HG03432 (cell line): ENCODE data around the gene KLF6.

Source experiments
- ATAC-seq: cut with Tn5 transposase; IDR thresholded peaks from one replicate; pipeline ENCODE4 v1.9.1; 2021; ENCODE audit warnings: mild to moderate bottlenecking, moderate library complexity; ENCODE audit not compliant: unreplicated experiment

KLF6 gene

DNA sequence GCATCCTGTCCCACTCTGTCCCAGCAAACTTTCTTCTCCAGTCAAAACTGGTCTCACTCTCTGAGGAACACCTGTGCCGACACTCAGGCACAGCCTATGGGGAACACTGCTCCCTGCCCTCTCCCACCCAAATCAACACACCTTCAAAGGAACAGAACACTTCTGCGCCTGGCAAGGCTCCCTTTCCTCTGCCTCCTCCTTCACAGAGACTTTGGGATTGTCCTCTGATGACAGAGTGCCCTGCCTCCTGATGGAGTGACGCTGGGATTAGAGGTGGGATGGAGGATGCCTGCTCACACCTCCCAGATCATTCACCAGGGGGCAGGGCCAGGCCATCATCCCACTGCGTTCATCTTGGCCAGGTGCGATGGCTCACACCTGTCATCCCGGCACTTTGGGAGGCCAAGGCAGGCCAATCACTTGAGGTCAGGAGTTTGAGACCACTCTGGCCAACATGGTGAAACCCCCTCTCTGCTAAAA, 26.5 kb downstream of the KLF6 start:
- no peak for ATAC-seq

DNA sequence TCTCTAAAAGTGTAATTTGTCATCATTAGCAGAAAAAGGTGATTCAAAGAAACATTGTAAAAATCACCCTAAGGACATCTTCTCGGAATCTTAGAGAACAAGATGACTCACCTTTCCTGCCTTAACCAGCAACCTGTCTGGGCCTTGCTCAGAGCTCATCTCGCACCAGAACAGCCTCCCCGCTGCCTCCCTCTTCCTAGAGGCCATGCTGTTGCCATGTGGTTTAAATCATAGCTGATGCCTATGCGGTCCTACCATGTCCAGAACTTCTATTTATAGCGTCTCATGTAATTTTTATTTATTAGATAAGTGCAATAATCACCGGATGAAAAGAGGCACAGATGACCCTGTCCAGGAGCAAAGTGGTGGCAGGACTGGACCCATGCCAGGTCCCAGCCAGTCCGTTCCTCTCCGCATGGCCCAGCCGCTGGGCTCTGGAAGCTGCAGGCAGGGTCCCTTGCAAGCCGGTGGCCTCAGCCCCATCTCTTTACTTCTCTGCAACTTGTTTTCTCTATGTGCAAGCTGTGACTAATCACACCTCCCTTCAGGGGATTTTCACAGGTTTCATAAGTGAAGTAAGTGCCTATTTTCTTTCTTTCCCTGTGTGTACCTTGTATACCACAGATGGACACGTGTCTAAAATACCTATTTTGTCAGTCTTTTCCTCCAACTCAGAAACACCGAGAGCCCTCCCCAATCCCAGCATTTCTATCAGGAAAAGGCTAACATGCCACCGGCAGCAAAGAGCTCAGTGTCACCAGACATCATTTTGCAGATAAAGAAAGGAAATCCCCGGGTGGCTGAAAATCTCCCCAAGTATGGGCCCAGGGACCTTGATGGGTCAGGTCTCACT, 27.1 kb downstream of the KLF6 start:
- peak; percentile 81 for ATAC-seq

DNA sequence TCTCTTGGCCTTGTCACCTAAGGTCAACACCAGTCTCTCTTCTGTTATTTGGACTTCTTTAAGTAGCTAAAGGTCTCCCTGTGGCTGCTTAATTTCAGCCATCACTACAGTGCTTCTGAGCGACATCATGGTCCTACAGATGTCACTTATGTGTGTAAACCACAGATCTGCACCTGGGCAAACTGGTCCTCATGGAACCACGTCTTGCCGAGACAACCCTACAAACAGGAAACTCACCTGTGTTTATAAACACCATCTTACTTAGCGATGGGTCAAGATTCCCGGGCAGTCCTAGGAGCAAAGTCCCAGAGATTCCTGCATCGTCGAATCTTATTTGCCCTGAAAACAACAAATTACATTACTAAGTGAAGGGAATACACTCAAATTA, 27.8 kb downstream of the KLF6 start:
- ATAC-seq, result no peak

DNA sequence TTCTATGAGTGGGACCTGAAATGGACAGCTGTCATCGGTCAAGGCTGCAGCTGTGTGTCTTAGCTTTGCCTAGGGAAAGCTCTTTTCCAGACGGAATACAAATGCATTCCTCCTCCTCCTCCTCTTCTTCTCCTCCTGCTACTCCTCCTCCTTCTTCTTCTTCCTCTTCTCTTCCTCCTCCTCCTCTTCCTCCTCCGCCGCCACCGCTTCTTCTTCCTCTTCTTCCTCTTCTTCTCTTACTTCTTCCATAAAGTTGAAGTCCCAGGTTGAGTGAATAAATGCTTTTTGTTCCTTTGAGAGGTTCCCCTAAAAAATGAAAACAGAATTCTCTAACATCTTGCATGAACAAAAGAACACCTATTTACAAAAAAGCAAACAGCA, 28.7 kb downstream of the KLF6 start:
- ATAC-seq, result no peak

DNA sequence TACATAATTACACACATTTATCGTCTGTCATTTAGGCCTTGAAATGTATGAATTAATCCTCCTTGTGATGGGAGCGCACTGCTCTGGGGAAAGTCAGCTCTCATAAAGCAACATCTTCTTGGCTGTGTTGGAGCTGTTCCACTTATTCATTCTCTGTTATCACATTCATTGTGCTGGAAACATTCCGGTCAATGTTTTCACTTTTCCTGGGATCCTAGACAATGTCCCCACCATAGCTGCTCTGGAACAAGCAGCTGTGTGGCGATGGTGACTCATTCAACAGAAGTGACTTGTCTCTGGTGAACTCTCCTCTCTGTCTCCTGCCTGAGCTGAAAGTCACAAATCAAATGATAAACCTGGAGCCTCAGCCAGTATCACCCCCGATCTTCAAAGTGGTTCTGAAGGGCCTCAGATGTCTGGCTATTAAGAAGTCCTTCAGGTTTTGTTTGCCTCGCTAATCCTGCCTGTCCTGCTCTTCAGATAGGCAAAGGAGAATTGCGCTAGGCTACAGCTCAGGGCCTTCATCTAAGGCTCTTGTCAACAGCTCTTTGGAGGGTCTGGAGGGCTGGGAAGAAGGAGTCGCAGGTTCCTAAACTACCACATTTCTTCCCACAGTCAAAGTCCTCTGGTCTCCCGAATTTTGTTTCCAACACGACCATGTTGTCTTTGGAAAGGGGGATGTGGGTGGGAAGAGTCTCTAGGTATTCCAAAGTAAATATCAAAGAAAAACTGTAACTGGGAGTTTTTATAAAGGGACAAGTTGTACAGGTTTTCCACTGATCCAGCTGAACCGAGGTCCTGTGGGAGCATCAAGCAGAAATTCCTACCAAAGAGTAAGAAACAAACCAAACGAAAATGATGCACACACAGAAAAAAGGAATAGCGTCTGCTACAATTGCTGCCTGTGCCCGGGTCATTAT, 29.3 kb downstream of the KLF6 start:
- no peak for ATAC-seq

DNA sequence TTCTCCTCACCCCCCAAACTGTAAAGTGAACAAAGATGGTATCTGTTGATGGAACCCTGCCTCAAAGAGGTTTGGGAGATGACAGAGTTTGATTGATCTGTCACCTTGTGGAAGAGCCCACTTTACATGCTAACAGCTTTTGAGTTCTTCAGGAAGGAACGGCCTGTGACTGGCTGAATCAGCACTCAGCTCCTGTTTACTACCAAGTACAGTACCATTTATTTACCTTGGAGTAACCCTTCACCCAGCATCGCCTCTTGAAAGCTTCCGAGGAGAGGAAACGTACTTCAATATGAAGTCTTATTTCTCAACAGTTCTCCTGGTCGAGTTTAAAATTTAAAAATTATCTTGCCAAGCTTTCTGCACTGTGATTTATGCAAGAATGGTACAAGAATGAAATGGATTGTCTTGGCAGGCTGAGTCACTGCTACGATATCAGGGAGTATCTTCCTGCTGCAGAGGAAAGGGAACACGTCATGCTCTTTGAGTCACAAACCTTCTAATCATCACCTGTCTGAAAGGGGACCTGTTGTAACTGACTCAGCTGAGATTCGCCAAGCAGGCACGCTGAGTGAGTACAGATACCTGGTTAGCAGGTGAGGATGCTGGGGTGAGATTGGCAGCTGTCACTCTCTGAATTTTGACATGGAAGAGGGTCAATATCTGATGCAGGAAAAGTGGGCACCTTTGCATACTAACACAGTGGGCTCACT, 30.1 kb downstream of the KLF6 start:
- ATAC-seq, result no peak

DNA sequence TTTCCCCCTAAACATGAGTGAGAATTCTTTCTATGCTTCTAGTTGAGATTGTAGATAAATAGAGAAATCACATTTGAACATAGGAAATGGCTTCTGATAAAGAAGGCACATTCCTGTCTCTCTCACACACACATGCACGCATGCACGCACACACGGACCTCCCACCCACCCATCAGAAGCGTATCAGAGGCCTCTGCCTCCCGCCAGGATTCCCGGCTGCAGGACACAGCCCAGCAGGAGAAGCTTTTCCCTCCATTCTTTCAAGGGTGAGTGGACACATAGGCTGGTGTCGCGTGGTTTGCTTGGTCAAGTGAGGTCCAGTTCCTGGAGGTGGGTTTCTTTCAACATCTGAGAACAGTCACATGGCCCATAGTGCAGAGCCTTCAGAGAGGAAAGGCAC, 34.2 kb downstream of the KLF6 start:
- ATAC-seq, result no peak

DNA sequence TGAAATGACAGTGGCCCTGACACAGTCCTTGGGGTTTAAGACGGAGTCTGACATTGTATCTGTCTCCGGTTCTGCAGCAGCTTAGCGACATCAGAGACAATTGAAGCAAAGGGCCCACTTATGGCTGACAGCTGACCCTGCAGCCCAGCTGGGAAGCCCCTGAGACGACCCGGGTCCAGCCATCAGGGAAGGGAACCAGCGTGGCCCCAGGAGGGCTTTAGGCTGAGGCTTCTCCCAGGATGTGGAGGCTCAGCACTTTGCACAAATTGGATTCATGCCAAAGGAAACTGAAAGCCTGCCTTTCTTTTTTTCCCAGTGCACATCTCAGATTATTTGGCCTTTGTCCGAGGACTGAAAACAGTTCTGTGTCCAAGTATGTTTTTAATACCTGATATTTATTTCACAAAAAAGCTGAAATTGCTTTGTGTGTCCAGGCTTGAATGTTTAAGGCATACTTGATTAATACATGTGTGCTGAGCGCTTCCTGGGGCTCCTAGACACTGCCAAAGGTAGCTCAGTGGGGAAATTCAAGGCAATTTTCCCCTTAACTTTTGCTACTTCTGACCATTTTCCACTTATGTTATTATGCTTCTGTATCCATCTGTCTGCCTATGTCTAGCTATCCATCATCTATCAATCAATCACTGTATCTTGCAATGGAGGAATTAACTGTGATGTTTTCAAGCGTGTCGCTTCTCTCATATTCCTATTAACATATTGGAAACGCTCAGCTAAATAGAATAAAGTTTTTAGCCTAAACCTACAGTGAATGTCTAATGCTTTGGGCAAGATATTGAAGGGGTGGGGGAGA, 34.8 kb downstream of the KLF6 start:
- peak; percentile 52 for ATAC-seq

DNA sequence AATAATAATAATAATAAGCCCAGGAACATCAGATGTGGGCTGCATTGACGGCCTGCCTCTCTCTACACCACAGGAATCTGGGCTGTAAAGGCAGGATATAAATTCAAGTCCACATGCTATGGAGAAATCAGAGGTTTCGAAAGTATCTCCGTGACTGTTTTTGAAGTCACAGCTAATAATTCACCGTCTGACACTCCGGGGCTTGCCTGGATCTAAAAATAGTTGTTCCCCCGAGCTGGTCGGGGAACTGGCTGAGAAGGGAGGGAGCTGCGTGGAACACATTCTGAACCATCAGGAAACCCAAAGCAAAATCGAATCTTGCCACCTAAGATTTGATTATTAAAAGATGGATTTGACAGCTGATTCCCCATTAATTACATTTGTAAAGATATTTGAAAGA, 35.4 kb downstream of the KLF6 start:
- peak; percentile 61 for ATAC-seq

DNA sequence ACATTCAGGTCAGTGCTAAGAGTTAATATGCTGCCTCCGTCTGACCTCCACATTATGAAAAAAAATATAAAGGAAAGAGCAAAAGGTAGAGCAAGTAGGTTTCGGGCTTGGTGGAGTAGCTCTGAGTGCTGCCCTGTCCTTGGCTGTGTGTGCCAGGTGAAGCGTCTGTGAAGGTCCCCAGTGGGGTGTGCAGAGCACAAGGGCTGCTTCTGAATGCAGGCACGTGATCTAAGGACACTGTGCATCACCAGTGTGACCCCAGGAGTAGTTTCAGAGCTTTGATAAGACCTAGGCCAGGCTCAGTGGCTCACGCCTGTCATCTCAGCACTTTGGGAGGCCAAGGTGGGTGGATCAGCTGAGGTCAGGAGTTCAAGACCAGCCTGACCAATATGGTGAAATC, 36.0 kb downstream of the KLF6 start:
- ATAC-seq, result no peak

DNA sequence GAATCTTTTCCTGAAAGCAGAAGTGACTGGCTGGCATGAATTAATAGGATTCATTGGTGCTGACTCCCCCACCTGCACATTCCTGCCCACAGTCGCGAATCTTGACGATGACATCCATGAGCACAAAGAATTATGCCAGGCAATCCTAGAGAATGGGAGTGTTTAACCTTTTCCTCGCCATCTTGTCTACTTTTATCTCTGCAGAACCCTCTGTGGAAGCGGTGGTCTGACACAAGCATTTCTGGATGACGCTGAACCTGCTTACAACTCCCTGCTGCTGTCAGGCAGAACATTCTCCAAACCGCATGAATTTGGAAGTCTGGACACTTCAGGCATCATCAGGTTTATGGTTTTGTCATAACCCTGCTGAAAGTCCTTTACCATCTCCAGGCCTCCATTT, 36.5 kb downstream of the KLF6 start:
- ATAC-seq, result no peak

DNA sequence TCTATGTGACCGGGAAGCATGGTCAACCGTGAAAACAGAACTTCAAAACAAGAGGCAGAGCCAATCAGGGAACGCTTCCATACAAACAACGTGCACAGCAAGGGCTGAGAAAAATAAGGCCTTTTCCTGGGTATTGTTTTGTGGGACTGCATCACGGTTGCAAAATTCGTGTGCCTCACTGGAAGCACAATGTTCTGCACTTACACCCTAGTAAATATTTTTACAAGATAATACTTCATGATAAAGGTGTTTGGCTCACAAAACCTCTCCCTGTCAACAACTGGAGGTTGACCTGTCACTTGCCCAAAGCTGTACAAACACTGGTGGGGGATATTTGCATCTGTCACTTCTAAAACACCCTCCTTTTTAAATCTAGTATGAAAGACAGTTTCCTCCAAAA, 37.0 kb downstream of the KLF6 start:
- ATAC-seq, result no peak

DNA sequence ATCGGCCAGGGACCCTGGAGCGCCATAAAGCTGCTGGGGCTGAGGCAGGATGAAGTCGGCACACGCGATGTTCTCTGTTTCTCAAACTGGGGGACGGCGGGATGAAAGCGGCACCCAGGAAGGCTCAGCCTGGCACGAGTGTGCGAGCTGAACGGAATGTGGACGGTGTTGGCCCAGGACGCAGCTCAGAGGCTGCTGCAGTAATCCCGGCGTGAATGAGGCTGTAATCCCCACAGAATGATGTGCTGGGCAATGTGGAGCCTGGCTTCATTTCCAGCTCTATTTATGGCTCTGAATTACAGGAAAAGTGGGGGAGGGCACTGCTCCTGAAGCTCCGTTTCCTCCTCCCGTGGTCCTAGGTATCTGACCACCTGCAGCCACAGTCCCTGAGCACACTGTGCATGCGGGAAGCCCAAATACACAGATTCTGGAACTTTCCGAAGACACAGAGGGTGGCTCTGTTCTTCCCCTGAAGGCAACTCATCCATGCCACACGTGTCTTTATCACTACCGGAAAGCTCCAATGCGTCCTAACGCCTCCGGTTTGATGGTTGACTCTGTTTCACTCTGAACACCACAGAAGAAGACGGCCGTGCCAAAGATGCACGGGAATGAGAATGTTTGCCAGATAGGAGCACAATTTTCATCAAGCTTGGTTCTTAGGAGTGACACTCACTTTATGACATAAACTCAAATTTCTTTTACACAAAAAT, 37.6 kb downstream of the KLF6 start:
- ATAC-seq, result no peak

DNA sequence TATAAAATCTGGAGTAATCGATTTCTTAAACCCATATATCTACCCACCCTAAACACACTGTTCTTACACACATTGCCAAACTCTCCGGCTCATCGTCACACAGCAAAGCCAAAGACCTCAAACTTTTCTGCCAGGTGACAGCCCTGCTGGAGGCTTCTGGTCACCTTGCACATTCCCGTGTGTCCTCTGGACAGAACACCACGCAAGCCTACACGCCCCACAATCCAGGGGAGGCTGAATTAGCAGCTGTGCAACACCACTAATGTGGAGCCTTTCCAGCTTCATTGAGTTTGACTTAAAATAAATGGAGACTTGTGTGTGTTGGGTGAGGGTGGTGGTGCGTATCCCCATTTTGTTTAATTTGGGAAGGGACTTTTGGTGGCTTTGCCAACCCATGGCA, 38.4 kb downstream of the KLF6 start:
- no peak for ATAC-seq

DNA sequence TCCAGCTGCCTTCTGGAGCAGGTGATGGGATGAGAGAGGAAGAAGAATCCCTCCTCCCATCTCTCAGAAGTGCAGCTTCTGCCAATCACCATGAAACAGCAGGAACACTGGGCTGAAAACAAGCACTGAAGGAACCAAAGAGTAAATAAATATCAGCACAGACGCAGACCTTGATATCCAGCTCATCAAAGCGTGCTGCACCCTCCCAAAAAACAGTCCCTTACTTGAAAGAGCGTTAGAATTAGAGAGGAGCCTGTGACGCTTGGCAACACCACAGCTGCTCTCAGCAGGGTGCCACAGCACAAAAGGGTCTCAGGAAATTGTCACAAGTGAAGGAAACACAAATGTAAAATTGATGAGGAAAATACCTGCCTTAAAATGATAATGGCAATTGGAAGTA, 39.5 kb downstream of the KLF6 start:
- ATAC-seq, result no peak

DNA sequence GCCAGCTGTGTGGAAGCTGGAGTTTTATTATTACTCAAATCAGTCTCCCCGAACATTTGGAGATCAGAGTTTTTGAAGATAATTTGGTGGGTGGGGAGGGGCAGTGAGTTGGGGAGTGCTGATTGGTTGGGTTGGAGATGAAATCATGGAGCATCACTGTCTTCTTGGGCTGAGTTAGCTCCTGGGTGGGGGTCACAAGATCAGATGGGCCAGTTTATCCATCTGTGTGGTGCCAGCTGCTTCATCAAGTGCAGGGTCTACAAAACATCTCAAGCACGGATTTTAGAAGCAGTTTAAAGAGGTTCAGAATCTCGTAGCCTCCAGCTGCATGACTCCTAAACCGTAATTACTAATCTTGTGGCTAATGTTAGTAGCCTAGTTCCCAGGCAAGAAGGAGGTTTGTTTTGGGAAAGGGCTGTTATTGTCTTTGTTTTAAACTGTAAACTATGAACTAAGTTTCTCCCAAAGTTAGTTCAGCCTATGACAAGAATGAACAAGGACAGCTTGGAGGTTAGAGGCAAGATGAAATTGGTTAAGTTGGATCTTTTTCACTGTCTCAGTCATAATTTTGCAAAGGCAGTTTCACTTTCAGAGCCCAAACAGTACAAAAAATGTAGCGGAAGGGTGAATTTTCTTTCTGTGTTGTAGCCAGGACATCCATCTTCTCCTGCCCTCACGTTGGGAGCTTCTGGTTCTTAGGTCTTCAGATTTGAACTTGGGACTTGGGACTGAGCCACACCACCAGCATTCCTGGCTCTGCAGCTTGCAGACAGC, 43.1 kb downstream of the KLF6 start:
- ATAC-seq, result peak; percentile 43

DNA sequence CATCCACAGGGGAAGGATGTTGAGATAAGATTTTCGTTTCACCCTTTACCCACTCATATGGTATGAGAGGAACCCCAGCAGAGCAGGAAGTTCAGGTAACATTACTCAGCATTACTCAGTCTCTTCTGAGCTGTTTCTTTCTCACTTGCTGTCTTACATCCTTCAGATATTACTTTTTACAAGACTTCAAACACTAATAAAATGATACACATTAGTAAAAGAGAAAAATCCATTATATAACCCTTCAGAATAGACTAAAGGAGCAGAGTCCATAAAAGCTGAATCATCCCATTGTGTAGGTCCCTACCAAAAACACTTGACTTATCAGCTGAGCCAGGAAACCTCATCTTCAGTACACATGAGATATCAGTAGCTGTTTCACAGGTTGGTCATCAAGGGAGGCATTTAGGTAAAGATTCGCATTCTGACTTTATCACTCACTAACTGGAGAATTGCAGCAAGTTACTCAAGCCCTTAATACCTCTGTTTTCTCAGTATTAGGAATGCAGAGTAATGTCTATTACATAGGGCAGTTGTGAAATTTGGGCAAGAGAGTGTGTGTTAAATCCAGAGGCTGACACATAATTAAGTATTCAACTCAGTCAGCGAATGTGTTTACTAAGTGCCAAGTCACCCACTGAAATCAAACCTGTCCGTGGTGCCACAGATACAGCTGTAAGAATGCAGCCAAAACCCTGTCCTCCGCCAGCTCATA, 44.7 kb downstream of the KLF6 start:
- peak; percentile 65 for ATAC-seq

DNA sequence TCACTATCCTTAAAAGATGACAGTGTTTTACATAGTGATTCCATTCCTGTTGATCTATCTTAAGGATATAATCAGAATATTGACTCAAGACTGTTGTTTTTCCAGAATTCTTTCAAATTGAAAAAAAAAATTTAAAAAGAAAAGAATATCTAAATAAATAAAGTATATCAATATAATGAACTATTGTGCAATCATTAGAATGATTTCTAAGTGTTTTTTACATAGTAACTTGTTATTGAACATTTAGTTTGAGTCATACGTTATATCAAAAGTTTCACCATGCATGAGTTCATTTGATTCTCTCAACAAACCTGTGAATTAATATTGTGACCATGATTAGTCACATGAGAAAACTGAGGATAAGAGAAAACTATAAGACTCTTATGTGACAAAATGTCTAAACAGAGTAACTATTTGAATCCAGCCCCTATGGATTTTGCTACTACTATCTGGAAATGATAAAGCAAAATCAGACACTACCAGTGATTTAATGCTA, 46.1 kb downstream of the KLF6 start:
- ATAC-seq, result no peak
